ENCODE results near the gene CPN2. TPM values are rescaled to one million over a fixed set of nuclear protein-coding genes. Genes with fewer than 3 reads are reported as not detected.

Gene CPN2
- total RNA-seq, 1 donor from 2014 or later, result not detected

- FAIRE-seq (no peak), DNase-seq (ENCODE audit: low read depth) (no peak)
- TF ChIP-seq, protein P1, sequence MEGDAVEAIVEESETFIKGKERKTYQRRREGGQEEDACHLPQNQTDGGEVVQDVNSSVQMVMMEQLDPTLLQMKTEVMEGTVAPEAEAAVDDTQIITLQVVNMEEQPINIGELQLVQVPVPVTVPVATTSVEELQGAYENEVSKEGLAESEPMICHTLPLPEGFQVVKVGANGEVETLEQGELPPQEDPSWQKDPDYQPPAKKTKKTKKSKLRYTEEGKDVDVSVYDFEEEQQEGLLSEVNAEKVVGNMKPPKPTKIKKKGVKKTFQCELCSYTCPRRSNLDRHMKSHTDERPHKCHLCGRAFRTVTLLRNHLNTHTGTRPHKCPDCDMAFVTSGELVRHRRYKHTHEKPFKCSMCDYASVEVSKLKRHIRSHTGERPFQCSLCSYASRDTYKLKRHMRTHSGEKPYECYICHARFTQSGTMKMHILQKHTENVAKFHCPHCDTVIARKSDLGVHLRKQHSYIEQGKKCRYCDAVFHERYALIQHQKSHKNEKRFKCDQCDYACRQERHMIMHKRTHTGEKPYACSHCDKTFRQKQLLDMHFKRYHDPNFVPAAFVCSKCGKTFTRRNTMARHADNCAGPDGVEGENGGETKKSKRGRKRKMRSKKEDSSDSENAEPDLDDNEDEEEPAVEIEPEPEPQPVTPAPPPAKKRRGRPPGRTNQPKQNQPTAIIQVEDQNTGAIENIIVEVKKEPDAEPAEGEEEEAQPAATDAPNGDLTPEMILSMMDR (IDR thresholded peaks at IDR 0.05; ENCODE audit: insufficient read depth, low read length, severe bottlenecking), result no peak
- H3K4me3 ChIP-seq (ENCODE audit: low read depth, low read length), result no peak overlapping the region
- peaks cover 11% of the 10 kb centered on the region for H3K27me3 ChIP-seq (ENCODE audit: control insufficient read depth, insufficient read depth, low read length)
- H3K36me3 ChIP-seq (ENCODE audit: control insufficient read depth, insufficient read depth, low read length), result no peaks in the 10 kb centered on the region
Observed at GRCh38 chr3:194373899-194374298, 22.8 kb upstream of the CPN2 start.

DNA sequence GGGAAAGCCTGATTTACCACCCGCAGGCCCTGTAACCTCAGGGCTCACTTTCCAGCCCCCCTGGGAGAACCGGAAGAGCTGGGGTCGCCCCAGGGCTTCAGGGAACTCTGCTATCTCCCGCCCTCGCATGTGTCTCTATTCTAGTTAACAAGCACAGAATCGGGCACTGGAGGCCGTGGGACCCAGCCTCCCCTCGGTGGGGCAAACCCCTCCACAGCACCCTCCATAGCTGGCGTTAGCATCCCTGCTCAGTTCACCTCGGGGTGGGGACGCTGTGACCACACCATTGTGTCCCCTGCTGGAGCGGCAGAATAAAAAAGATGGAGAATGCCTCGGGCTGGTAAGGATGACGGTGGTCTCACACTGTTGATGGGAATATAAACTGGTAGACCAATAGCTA, 21.9 kb upstream of the CPN2 start:
- TF ChIP-seq, protein P1 (IDR thresholded peaks at IDR 0.05; ENCODE audit: insufficient read depth, low read length, severe bottlenecking), result no peak
- Histone ChIP-seq H3K4me3 (ENCODE audit: low read depth, low read length) (no peak overlapping the region), H3K27me3 (ENCODE audit: control insufficient read depth, insufficient read depth, low read length) (peaks cover 12% of the 10 kb centered on the region), H3K36me3 (ENCODE audit: control insufficient read depth, insufficient read depth, low read length) (no peaks in the 10 kb centered on the region)
- no peak for DNase-seq (ENCODE audit: low read depth)
- no peak for FAIRE-seq

- peaks cover 14% of the 10 kb centered on the region for H3K27me3 ChIP-seq (ENCODE audit: control insufficient read depth, insufficient read depth, low read length)
- peak; percentile 27 for DNase-seq (ENCODE audit: low read depth)
- no peak for FAIRE-seq
- TF ChIP-seq, protein P1 (IDR thresholded peaks at IDR 0.05; ENCODE audit: insufficient read depth, low read length, severe bottlenecking), result no peak
- no peak overlapping the region for H3K4me3 ChIP-seq (ENCODE audit: low read depth, low read length)
- no peaks in the 10 kb centered on the region for H3K36me3 ChIP-seq (ENCODE audit: control insufficient read depth, insufficient read depth, low read length)
Observed at GRCh38 chr3:194370753-194371152, 19.6 kb upstream of the CPN2 start.

GRCh38 chr3:194369522-194370279, 18.6 kb upstream of the CPN2 start, which contains the start of gene LRRC15:
Gene LRRC15 (minus strand): TSS chr3:194369743. CDS start chr3:194361043, 8,700 bp downstream.
- peak; percentile 43 for FAIRE-seq
- no peaks in the 10 kb centered on the region for H3K36me3 ChIP-seq (ENCODE audit: control insufficient read depth, insufficient read depth, low read length)
- peaks cover 14% of the 10 kb centered on the region for H3K27me3 ChIP-seq (ENCODE audit: control insufficient read depth, insufficient read depth, low read length)
- no peak within 1 kb of the TSS for H3K4me3 ChIP-seq (ENCODE audit: low read depth, low read length)
- DNase-seq (ENCODE audit: low read depth), result peak; percentile 38
- TF ChIP-seq, protein P1 (IDR thresholded peaks at IDR 0.05; ENCODE audit: insufficient read depth, low read length, severe bottlenecking), result no peak

DNA sequence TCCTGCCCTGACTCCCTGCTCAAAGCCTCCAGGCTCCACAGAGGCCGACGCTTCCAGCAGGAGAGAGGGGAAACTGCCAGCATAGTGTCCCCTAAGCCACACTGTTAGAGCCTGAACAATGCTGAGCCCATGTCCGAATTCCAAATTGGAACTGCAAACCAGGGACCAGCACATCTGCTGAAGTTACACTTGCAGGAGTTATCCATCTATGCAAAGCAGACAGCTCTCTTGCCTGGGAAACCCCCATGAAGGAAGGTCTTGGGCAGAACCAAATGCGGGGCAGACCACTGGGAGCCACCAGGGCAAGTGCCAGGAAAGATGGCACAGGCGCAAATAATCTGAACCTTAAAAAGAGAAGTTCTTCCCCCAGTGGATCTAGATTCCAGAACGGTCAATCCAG, 17.8 kb upstream of the CPN2 start:
- Histone ChIP-seq H3K4me3 (ENCODE audit: low read depth, low read length) (no peak overlapping the region), H3K36me3 (ENCODE audit: control insufficient read depth, insufficient read depth, low read length) (no peaks in the 10 kb centered on the region), H3K27me3 (ENCODE audit: control insufficient read depth, insufficient read depth, low read length) (peaks cover 14% of the 10 kb centered on the region)
- TF ChIP-seq, protein P1 (IDR thresholded peaks at IDR 0.05; ENCODE audit: insufficient read depth, low read length, severe bottlenecking), result no peak
- DNase-seq (ENCODE audit: low read depth) (no peak), FAIRE-seq (no peak)
